AG04450 (cell line): ENCODE data around the gene AKR1E2. TPM values are rescaled to one million over a fixed set of nuclear protein-coding genes. Genes with fewer than 3 reads are reported as not detected.

Experiments
- CTCF ChIA-PET: fragments of 300-600, 350-600 bp; formaldehyde crosslinking; extraction: SDS; loops from one replicate; lab custom pipeline; 2022; ENCODE audit warnings: antibody characterized with exemption, inconsistent platforms; lab: Charles Lee
- POLR2A ChIA-PET: fragments of 350-600 bp; formaldehyde crosslinking; extraction: SDS; loops from one replicate; lab custom pipeline; 2021; ENCODE audit warnings: antibody characterized with exemption, inconsistent platforms; lab: Yijun Ruan, JAX
- DNase-seq: peaks from one replicate; pipeline ENCODE4 v3.0.0-alpha.2; 2011; ENCODE audit warnings: low read depth, low spot score
- H3K27ac ChIP-seq: one replicate; pipeline ENCODE4 v1.5.1; 2012; ENCODE audit warnings: low read depth, low read length, control low read depth
- H3K27me3 ChIP-seq: one replicate; pipeline ENCODE4 v1.6.0; 2012; ENCODE audit warnings: low read length; ENCODE audit not compliant: control insufficient read depth, insufficient read depth
- H3K4me3 ChIP-seq: 2 replicates; pipeline ENCODE4 v1.5.1; 2011; ENCODE audit warnings: mild to moderate bottlenecking, low read depth, low read length, control low read depth
- H3K9me3 ChIP-seq: 2 replicates; pipeline ENCODE4 v1.5.1; 2012; ENCODE audit warnings: low read length; ENCODE audit not compliant: control insufficient read depth, insufficient read depth
- polyA plus RNA-seq: library from polyadenylated mRNA; depleted of rRNA; stranded (reverse); fragments of >200 nt; gene quantifications from 2 replicates; pipeline ENCODE4 v1.2.3, GENCODE V29; 2011
- TF ChIP-seq, protein P1 (sequence below): IDR thresholded peaks from 2 replicates; pipeline ENCODE4 v1.5.1; 2011; ENCODE audit warnings: low read depth, low read length, control low read depth, inconsistent platforms

AKR1E2 gene
- polyA plus RNA-seq, 1 experiment = 1.3 TPM

DNA sequence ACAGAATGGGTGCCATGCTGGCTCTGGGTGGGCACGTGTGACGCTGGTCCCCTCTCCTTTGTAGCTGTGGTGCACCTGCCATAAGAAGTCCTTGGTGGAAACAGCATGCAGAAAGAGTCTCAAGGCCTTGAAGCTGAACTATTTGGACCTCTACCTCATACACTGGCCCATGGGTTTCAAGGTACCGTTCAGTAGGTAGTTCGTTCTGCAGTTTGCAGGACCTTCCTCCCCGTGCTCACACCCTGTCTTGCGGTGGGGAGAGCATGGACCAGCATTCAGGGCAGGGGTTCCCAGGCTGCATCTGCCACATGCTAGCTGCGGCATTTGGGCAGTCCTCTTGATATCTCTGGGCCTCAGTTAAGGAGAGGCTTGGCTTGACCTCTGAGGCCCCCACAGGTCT, 7.3 kb downstream of the AKR1E2 start:
- no peak overlapping the region for H3K4me3 ChIP-seq
- TF ChIP-seq, protein P1, sequence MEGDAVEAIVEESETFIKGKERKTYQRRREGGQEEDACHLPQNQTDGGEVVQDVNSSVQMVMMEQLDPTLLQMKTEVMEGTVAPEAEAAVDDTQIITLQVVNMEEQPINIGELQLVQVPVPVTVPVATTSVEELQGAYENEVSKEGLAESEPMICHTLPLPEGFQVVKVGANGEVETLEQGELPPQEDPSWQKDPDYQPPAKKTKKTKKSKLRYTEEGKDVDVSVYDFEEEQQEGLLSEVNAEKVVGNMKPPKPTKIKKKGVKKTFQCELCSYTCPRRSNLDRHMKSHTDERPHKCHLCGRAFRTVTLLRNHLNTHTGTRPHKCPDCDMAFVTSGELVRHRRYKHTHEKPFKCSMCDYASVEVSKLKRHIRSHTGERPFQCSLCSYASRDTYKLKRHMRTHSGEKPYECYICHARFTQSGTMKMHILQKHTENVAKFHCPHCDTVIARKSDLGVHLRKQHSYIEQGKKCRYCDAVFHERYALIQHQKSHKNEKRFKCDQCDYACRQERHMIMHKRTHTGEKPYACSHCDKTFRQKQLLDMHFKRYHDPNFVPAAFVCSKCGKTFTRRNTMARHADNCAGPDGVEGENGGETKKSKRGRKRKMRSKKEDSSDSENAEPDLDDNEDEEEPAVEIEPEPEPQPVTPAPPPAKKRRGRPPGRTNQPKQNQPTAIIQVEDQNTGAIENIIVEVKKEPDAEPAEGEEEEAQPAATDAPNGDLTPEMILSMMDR = no peak
- no peaks in the 10 kb centered on the region for H3K9me3 ChIP-seq
- ChIA-PET CTCF (interaction anchor here (1.1 to 1.9 kb wide), 2 partner anchors 17 to 18 kb away, joined by 5 to 7 read pairs; no protein-coding TSS in a partner anchor), POLR2A (no interaction called here)
- H3K27me3 ChIP-seq = no peaks in the 10 kb centered on the region
- DNase-seq = no peak
- H3K27ac ChIP-seq = no peak overlapping the region

DNA sequence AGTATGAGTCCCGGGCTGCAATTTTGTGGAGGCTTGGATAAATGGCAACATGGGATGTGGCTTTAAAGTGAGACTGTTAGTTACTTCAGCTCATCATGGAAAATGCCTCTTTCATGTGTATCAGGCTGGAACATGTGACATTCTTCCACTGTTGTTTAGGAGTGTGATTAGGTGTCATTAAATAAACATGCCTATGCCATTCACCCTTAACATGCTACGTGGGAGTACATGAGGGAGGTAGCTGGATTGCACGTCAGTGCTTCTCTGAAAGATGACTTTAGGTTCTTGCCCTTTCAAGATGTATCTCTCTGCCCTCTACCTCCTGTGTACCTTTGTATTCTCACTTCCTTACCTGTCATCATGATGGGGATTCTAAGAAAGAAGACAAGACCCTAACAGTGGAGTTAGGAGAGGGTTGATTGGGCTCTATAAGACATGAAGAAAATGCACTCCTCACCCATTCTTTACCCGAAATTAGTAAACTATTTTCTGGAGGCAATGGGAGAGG, 8.9 kb downstream of the AKR1E2 start:
- CTCF ChIA-PET = interaction anchor here (2.2 kb wide), 1 partner anchor 20 kb away, joined by 9 read pairs; no protein-coding TSS in a partner anchor

GRCh38 chr10:4835494-4835918, 9.5 kb downstream of the AKR1E2 start:
- ChIA-PET CTCF (interaction anchor here (0.7 to 2.2 kb wide), 2 partner anchors 15 to 21 kb away, joined by 5 to 9 read pairs; no protein-coding TSS in a partner anchor), POLR2A (no interaction called here)
- Histone ChIP-seq H3K9me3 (no peaks in the 10 kb centered on the region), H3K27me3 (no peaks in the 10 kb centered on the region), H3K27ac (no peak overlapping the region), H3K4me3 (no peak overlapping the region)
- DNase-seq = no peak
- TF ChIP-seq, protein P1 = no peak

More for the DNA sequence above, 8.9 kb downstream of the AKR1E2 start:
- Histone ChIP-seq H3K27ac (no peak overlapping the region), H3K27me3 (no peaks in the 10 kb centered on the region), H3K9me3 (no peaks in the 10 kb centered on the region), H3K4me3 (no peak overlapping the region)
- POLR2A ChIA-PET = no interaction called here
- no peak for DNase-seq
- TF ChIP-seq, protein P1 = no peak

DNA sequence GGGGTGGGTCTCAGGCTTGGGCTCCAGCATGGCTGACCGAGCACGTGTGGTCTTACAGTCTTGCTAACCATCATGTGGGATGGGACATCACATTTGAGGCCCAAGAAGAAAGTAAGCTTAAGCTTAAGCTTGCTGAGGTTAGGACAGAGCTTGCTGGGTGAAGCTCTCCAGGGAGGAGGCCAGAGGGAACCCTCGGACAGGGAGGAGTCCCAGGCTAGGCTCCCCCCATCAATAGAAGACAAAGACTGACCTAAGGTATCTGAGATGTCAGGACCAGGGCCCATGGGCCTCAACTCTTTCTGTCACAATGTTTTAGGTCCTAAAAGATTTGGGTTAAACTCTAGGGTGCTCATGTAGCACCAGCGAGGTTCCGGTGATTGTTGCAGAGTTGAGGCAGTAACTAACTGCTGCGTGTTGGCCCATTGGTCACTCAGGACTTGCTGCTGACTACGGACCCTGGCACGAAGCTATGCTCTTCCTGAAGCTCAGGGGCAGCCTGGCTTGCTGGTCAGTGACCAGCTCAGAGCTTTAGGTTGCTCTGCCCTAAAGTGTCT, 10.5 kb downstream of the AKR1E2 start:
- TF ChIP-seq, protein P1 = no peak
- no peaks in the 10 kb centered on the region for H3K9me3 ChIP-seq
- ChIA-PET POLR2A (no interaction called here), CTCF (interaction anchor here (2.2 to 3.3 kb wide), 2 partner anchors 12 to 22 kb away, joined by 9 to 24 read pairs; no protein-coding TSS in a partner anchor)
- no peaks in the 10 kb centered on the region for H3K27me3 ChIP-seq
- DNase-seq = no peak
- no peak overlapping the region for H3K4me3 ChIP-seq
- H3K27ac ChIP-seq = no peak overlapping the region

DNA sequence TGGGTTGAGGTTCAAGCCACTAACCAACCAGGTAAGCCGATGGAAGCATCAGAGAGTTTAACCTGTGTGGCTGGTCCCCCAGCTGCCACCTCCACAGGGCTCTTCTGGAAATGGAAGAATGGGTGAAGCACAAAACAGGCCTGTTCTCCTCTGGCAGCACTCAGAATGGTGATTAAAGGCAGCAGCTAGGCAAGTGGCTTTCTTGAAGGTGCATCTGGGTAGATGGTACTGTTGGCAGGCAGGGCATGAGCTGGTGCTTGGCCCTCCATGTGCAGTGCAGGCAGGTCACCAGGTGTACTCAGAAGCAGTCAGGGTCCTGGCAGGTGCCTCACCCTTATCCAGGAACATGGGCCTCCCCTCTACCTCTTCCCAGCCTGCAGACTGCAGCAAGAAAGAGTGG, 11.5 kb downstream of the AKR1E2 start:
- H3K4me3 ChIP-seq = no peak overlapping the region
- H3K27ac ChIP-seq = no peak overlapping the region
- no peaks in the 10 kb centered on the region for H3K27me3 ChIP-seq
- CTCF ChIA-PET = interaction anchor here (0.8 to 3.3 kb wide), 3 partner anchors 11 to 258 kb away, joined by 3 to 24 read pairs (median 9); no protein-coding TSS in a partner anchor
- POLR2A ChIA-PET = no interaction called here
- TF ChIP-seq, protein P1 = no peak
- H3K9me3 ChIP-seq = no peaks in the 10 kb centered on the region
- DNase-seq = no peak
